WTC11 (cell line): ENCODE measurements around the gene HOXA5. TPM values are rescaled to one million over a fixed set of nuclear protein-coding genes. Genes with fewer than 3 reads are reported as not detected.

Experiments
- ATAC-seq: fragments of 200-7000 bp; cut with Tn5 transposase; 2 replicates; pipeline ENCODE4 v1.10.0; 2021; ENCODE audit warnings: mild to moderate bottlenecking, moderate library complexity
- CTCF ChIA-PET: fragments of 300-600 bp; sonication (Branson Sonifier 250); formaldehyde crosslinking; loops from one replicate; lab custom pipeline; 2021; ENCODE audit warnings: antibody characterized with exemption; lab: Charles Lee
- POLR2A ChIA-PET: fragments of 350-600 bp; sonication (Branson Sonifier 250); formaldehyde crosslinking; loops from one replicate; lab custom pipeline; 2021; ENCODE audit warnings: antibody characterized with exemption; lab: Charles Lee
- DNase-seq: peaks from one replicate; pipeline ENCODE4 v3.0.0; 2021; ENCODE audit warnings: low spot score
- H3K27ac Mint-ChIP-seq: 2 replicates; pipeline ENCODE4 v1.8.0; 2021; ENCODE audit warnings: mixed read lengths
- H3K27me3 Mint-ChIP-seq: 2 replicates; pipeline ENCODE4 v1.8.0; 2021; ENCODE audit warnings: low read depth, mild to moderate bottlenecking, moderate library complexity, mixed read lengths
- H3K36me3 Mint-ChIP-seq: 2 replicates; pipeline ENCODE4 v1.8.0; 2021; ENCODE audit warnings: mixed read lengths
- H3K4me1 Mint-ChIP-seq: 2 replicates; pipeline ENCODE4 v1.8.0; 2022; ENCODE audit warnings: mixed read lengths
- H3K4me3 Mint-ChIP-seq: 2 replicates; pipeline ENCODE4 v1.8.0; 2021; ENCODE audit warnings: mild to moderate bottlenecking, moderate library complexity, mixed read lengths
- H3K9me3 Mint-ChIP-seq: 2 replicates; pipeline ENCODE4 v1.8.0; 2021; ENCODE audit warnings: mixed read lengths
- CREB1 ChIP-seq: sonication (generic); formaldehyde crosslinking; IDR thresholded peaks from 2 replicates; pipeline ENCODE4 v1.8.0; 2023; ENCODE audit warnings: mild to moderate bottlenecking, missing genetic modification reagents
- GTF2I ChIP-seq: fragments of 250-450 bp; sonication (Bioruptor Pico); conservative IDR thresholded peaks from 2 replicates; pipeline ENCODE4 v1.4.0; 2021; ENCODE audit warnings: mild to moderate bottlenecking
- KAT7 ChIP-seq: sonication (generic); formaldehyde crosslinking; IDR thresholded peaks from 2 replicates; pipeline ENCODE4 v1.8.1; 2023; ENCODE audit warnings: missing genetic modification reagents, mild to moderate bottlenecking, borderline replicate concordance
- MYBL2 ChIP-seq: sonication (generic); formaldehyde crosslinking; IDR thresholded peaks from 2 replicates; pipeline ENCODE4 v1.8.1; 2023; ENCODE audit warnings: mild to moderate bottlenecking, moderate library complexity, missing genetic modification reagents
- NFE2L1 ChIP-seq: sonication (generic); formaldehyde crosslinking; IDR thresholded peaks from 2 replicates; pipeline ENCODE4 v1.8.1; 2023; ENCODE audit warnings: missing genetic modification reagents
- RORB ChIP-seq: fragments of 250-450 bp; sonication (Bioruptor Pico); IDR thresholded peaks from 2 replicates; pipeline ENCODE4 v1.9.0; 2021; ENCODE audit warnings: mild to moderate bottlenecking
- SOX15 ChIP-seq: fragments of 250-450 bp; sonication (Bioruptor Pico); IDR thresholded peaks from 2 replicates; pipeline ENCODE4 v1.9.0; 2021; ENCODE audit warnings: mild to moderate bottlenecking
- ZNF121 ChIP-seq: sonication (generic); formaldehyde crosslinking; IDR thresholded peaks from 2 replicates; pipeline ENCODE4 v1.8.0; 2023; ENCODE audit warnings: missing genetic modification reagents
- ZNF219 ChIP-seq: sonication (generic); formaldehyde crosslinking; IDR thresholded peaks from 2 replicates; pipeline ENCODE4 v1.8.0; 2023; ENCODE audit warnings: missing genetic modification reagents, mild to moderate bottlenecking, borderline replicate concordance
- ZNF317 ChIP-seq: sonication (generic); formaldehyde crosslinking; IDR thresholded peaks from 2 replicates; pipeline ENCODE4 v1.8.1; 2023; ENCODE audit warnings: low read depth, mild to moderate bottlenecking, moderate library complexity, missing genetic modification reagents, borderline replicate concordance
- ZNF396 ChIP-seq: fragments of 250-450 bp; sonication (Bioruptor Pico); IDR thresholded peaks from 2 replicates; pipeline ENCODE4 v1.8.0; 2021; ENCODE audit warnings: mild to moderate bottlenecking, moderate library complexity, borderline replicate concordance
- total RNA-seq: library from RNA; stranded (reverse); gene quantifications from 3 replicates; pipeline ENCODE4 v1.2.3, GENCODE V29; 2021
- TF ChIP-seq, protein P1 (sequence below): fragments of 200-600 bp; IDR thresholded peaks from 2 replicates; pipeline ENCODE4 v1.8.0; 2022; ENCODE audit warnings: antibody characterized with exemption
- TF ChIP-seq, protein P2 (sequence below): sonication (generic); formaldehyde crosslinking; IDR thresholded peaks from 2 replicates; pipeline ENCODE4 v1.8.0; 2022; ENCODE audit warnings: mild to moderate bottlenecking, missing genetic modification reagents
- TF ChIP-seq, protein P3 (sequence below): fragments of 250-450 bp; sonication (Bioruptor Pico); IDR thresholded peaks from 2 replicates; pipeline ENCODE4 v1.8.0; 2021; ENCODE audit warnings: mild to moderate bottlenecking
- TF ChIP-seq, protein P4 (sequence below): sonication (generic); formaldehyde crosslinking; IDR thresholded peaks from 2 replicates; pipeline ENCODE4 v1.8.1; 2022; ENCODE audit warnings: low read depth, missing genetic modification reagents, borderline replicate concordance
- TF ChIP-seq, protein P5 (sequence below): sonication (generic); formaldehyde crosslinking; IDR thresholded peaks from 2 replicates; pipeline ENCODE4 v1.8.1; 2023; ENCODE audit warnings: mild to moderate bottlenecking, missing genetic modification reagents, borderline replicate concordance
- TF ChIP-seq, protein P6 (sequence below): sonication (generic); formaldehyde crosslinking; IDR thresholded peaks from 2 replicates; pipeline ENCODE4 v1.8.0; 2023; ENCODE audit warnings: mild to moderate bottlenecking, missing genetic modification reagents
- TF ChIP-seq, protein P7 (sequence below): sonication (generic); formaldehyde crosslinking; IDR thresholded peaks from 2 replicates; pipeline ENCODE4 v1.8.1; 2022; ENCODE audit warnings: mild to moderate bottlenecking, moderate library complexity, missing genetic modification reagents

HOXA5 gene
- total RNA-seq, 1 experiment from 2014 or later, result not detected

DNA sequence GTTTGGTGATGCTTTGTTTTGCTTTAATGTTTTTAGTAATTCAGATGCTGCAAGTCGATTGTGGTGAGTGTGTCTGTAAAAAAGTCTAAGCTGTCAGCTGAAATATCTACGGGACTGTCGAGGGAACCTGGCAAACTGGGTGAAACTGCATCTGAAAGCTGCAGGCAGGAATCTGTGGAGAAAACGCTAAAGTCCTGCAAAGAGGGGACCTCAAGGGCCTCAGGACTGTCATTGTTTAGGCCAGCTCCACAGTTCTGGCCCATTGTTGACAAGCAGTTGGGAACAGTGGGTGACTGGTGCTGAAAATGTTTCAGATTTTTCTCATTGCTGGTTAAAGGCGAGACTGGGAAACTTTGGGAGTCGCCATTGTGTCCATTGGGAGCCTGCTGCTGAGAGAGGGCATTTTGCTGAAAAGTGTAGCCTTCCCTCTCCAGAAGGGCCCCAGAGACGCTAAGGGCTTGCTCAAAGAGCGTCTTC lies 42.7 kb downstream of the HOXA5 start (continued):
- TF ChIP-seq GTF2I (CRISPR knock-in tag) (no peak), ZNF219 (CRISPR knock-in tag) (no peak), ZNF317 (CRISPR knock-in tag) (no peak)
- TF ChIP-seq, protein P1, sequence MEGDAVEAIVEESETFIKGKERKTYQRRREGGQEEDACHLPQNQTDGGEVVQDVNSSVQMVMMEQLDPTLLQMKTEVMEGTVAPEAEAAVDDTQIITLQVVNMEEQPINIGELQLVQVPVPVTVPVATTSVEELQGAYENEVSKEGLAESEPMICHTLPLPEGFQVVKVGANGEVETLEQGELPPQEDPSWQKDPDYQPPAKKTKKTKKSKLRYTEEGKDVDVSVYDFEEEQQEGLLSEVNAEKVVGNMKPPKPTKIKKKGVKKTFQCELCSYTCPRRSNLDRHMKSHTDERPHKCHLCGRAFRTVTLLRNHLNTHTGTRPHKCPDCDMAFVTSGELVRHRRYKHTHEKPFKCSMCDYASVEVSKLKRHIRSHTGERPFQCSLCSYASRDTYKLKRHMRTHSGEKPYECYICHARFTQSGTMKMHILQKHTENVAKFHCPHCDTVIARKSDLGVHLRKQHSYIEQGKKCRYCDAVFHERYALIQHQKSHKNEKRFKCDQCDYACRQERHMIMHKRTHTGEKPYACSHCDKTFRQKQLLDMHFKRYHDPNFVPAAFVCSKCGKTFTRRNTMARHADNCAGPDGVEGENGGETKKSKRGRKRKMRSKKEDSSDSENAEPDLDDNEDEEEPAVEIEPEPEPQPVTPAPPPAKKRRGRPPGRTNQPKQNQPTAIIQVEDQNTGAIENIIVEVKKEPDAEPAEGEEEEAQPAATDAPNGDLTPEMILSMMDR, result no peak
- TF ChIP-seq, protein P2, sequence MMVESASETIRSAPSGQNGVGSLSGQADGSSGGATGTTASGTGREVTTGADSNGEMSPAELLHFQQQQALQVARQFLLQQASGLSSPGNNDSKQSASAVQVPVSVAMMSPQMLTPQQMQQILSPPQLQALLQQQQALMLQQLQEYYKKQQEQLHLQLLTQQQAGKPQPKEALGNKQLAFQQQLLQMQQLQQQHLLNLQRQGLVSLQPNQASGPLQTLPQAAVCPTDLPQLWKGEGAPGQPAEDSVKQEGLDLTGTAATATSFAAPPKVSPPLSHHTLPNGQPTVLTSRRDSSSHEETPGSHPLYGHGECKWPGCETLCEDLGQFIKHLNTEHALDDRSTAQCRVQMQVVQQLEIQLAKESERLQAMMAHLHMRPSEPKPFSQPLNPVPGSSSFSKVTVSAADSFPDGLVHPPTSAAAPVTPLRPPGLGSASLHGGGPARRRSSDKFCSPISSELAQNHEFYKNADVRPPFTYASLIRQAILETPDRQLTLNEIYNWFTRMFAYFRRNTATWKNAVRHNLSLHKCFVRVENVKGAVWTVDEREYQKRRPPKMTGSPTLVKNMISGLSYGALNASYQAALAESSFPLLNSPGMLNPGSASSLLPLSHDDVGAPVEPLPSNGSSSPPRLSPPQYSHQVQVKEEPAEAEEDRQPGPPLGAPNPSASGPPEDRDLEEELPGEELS, result no peak
- TF ChIP-seq, protein P3, sequence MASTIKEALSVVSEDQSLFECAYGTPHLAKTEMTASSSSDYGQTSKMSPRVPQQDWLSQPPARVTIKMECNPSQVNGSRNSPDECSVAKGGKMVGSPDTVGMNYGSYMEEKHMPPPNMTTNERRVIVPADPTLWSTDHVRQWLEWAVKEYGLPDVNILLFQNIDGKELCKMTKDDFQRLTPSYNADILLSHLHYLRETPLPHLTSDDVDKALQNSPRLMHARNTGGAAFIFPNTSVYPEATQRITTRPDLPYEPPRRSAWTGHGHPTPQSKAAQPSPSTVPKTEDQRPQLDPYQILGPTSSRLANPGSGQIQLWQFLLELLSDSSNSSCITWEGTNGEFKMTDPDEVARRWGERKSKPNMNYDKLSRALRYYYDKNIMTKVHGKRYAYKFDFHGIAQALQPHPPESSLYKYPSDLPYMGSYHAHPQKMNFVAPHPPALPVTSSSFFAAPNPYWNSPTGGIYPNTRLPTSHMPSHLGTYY (CRISPR knock-in tag), result no peak
- TF ChIP-seq, all 79 proteins: peak for 0

DNA sequence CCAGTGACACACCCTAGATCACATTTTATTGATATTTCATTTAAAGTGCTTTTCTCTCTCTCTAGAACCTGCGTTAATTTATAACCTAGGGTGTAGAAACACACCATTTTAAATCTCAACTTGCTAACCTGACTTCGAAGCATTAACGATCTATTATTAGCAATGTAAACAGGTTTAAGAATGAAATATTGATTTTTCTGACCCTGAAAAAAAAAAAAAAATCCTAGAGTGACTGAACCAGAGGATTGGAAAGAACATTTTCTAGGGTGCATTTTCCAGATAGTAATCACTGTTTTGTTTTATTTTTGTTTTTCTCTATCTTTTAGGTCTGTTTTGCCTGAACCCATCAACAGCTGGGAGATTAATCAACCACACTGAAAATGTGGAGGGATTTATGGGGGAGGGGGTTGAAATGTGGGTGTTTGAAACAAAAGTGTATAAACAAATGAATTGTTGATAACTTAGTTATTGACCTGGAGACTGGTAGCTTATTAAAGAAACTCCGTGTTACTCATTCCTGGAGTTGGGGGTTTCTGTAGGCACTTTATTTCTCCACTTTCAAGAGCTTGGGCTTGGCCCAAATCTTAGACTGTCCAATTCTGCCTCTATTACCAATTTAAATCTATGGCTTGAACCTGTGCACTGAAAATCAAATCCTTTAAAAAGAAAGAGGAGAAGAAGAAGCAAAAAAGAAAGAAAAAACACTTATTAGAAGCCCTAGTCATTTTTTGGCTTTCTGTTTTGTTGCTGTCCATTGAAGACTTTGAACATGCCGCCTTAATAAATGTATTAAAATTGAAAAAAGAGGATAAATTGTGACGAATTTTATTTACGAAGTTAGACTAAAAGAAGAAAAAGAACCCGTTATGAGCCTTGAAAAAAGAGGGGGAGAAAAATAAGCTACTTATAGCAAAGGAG lies 43.8 kb downstream of the HOXA5 start:
- no peak overlapping the region for H3K4me3 Mint-ChIP-seq
- peaks cover 6% of the 10 kb centered on the region for H3K36me3 Mint-ChIP-seq
- no peak overlapping the region for H3K27ac Mint-ChIP-seq
- TF ChIP-seq, protein P4, sequence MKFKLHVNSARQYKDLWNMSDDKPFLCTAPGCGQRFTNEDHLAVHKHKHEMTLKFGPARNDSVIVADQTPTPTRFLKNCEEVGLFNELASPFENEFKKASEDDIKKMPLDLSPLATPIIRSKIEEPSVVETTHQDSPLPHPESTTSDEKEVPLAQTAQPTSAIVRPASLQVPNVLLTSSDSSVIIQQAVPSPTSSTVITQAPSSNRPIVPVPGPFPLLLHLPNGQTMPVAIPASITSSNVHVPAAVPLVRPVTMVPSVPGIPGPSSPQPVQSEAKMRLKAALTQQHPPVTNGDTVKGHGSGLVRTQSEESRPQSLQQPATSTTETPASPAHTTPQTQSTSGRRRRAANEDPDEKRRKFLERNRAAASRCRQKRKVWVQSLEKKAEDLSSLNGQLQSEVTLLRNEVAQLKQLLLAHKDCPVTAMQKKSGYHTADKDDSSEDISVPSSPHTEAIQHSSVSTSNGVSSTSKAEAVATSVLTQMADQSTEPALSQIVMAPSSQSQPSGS (CRISPR knock-in tag), result no peak
- TF ChIP-seq, protein P5, sequence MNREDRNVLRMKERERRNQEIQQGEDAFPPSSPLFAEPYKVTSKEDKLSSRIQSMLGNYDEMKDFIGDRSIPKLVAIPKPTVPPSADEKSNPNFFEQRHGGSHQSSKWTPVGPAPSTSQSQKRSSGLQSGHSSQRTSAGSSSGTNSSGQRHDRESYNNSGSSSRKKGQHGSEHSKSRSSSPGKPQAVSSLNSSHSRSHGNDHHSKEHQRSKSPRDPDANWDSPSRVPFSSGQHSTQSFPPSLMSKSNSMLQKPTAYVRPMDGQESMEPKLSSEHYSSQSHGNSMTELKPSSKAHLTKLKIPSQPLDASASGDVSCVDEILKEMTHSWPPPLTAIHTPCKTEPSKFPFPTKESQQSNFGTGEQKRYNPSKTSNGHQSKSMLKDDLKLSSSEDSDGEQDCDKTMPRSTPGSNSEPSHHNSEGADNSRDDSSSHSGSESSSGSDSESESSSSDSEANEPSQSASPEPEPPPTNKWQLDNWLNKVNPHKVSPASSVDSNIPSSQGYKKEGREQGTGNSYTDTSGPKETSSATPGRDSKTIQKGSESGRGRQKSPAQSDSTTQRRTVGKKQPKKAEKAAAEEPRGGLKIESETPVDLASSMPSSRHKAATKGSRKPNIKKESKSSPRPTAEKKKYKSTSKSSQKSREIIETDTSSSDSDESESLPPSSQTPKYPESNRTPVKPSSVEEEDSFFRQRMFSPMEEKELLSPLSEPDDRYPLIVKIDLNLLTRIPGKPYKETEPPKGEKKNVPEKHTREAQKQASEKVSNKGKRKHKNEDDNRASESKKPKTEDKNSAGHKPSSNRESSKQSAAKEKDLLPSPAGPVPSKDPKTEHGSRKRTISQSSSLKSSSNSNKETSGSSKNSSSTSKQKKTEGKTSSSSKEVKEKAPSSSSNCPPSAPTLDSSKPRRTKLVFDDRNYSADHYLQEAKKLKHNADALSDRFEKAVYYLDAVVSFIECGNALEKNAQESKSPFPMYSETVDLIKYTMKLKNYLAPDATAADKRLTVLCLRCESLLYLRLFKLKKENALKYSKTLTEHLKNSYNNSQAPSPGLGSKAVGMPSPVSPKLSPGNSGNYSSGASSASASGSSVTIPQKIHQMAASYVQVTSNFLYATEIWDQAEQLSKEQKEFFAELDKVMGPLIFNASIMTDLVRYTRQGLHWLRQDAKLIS (CRISPR knock-in tag), result no peak
- no peak for TF ChIP-seq ZNF396 (CRISPR knock-in tag)
- TF ChIP-seq, protein P6, sequence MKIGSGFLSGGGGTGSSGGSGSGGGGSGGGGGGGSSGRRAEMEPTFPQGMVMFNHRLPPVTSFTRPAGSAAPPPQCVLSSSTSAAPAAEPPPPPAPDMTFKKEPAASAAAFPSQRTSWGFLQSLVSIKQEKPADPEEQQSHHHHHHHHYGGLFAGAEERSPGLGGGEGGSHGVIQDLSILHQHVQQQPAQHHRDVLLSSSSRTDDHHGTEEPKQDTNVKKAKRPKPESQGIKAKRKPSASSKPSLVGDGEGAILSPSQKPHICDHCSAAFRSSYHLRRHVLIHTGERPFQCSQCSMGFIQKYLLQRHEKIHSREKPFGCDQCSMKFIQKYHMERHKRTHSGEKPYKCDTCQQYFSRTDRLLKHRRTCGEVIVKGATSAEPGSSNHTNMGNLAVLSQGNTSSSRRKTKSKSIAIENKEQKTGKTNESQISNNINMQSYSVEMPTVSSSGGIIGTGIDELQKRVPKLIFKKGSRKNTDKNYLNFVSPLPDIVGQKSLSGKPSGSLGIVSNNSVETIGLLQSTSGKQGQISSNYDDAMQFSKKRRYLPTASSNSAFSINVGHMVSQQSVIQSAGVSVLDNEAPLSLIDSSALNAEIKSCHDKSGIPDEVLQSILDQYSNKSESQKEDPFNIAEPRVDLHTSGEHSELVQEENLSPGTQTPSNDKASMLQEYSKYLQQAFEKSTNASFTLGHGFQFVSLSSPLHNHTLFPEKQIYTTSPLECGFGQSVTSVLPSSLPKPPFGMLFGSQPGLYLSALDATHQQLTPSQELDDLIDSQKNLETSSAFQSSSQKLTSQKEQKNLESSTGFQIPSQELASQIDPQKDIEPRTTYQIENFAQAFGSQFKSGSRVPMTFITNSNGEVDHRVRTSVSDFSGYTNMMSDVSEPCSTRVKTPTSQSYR (CRISPR knock-in tag), result no peak
- TF ChIP-seq RORB, result no peak
- TF ChIP-seq CREB1 (CRISPR knock-in tag), result no peak
- TF ChIP-seq, protein P7, sequence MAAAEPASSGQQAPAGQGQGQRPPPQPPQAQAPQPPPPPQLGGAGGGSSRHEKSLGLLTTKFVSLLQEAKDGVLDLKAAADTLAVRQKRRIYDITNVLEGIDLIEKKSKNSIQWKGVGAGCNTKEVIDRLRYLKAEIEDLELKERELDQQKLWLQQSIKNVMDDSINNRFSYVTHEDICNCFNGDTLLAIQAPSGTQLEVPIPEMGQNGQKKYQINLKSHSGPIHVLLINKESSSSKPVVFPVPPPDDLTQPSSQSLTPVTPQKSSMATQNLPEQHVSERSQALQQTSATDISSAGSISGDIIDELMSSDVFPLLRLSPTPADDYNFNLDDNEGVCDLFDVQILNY (CRISPR knock-in tag), result no peak
- no peak for TF ChIP-seq ZNF121
- no peak for TF ChIP-seq MYBL2 (CRISPR knock-in tag)
- no peak for TF ChIP-seq SOX15 (CRISPR knock-in tag)
- no peak for TF ChIP-seq NFE2L1 (CRISPR knock-in tag)
- TF ChIP-seq KAT7 (CRISPR knock-in tag), result no peak
- CTCF ChIA-PET, result interaction anchor here (1.2 to 2.3 kb wide), 4 partner anchors 9 to 80 kb away, joined by 3 to 10 read pairs (median 6); partner anchors contain the start of gene HOXA5
- H3K9me3 Mint-ChIP-seq, result no peaks in the 10 kb centered on the region
- DNase-seq (no peak), ATAC-seq (no peak)
- POLR2A ChIA-PET, result interaction anchor here (1.8 kb wide), 1 partner anchor 16 kb away, joined by 4 read pairs; no protein-coding TSS in a partner anchor
- H3K4me1 Mint-ChIP-seq, result peaks cover 53% of the 10 kb centered on the region
- H3K27me3 Mint-ChIP-seq, result peaks cover 100% of the 10 kb centered on the region
